Neural cell (in vitro differentiated cells): ENCODE measurements around the gene NDUFV1.

Experiments
- CTCF ChIP-seq: fragments of 450-650 bp; IDR thresholded peaks from 2 replicates; pipeline ENCODE4 v1.5.1; 2014; ENCODE audit warnings: antibody characterized with exemption, mild to moderate bottlenecking, moderate library complexity; ENCODE audit not compliant: poor library complexity, severe bottlenecking
- EP300 ChIP-seq: fragments of 450-650 bp; conservative IDR thresholded peaks from 2 replicates; pipeline ENCODE4 v1.6.1; 2014; ENCODE audit warnings: antibody characterized with exemption, mild to moderate bottlenecking, moderate library complexity; ENCODE audit not compliant: poor library complexity, severe bottlenecking
- EZH2 ChIP-seq: fragments of 200-600, 300-800 bp; shearing (Covaris generic), sonication (generic); IDR thresholded peaks from 2 replicates; pipeline ENCODE4 v1.6.1; 2014; ENCODE audit warnings: antibody characterized with exemption, low read length, borderline replicate concordance, mild to moderate bottlenecking; ENCODE audit not compliant: insufficient read depth, poor library complexity, severe bottlenecking
- MXI1 ChIP-seq: fragments of 450-650 bp; conservative IDR thresholded peaks from 2 replicates; pipeline ENCODE4 v1.6.1; 2014; ENCODE audit warnings: antibody characterized with exemption, mild to moderate bottlenecking; ENCODE audit not compliant: poor library complexity, severe bottlenecking
- POLR2AphosphoS5 ChIP-seq: IDR thresholded peaks from 2 replicates; pipeline ENCODE4 v1.6.1; 2012
- RAD21 ChIP-seq: fragments of 450-650 bp; conservative IDR thresholded peaks from 2 replicates; pipeline ENCODE4 v1.6.1; 2014; ENCODE audit warnings: antibody characterized with exemption, mild to moderate bottlenecking, moderate library complexity
- REST ChIP-seq: IDR thresholded peaks from 2 replicates; pipeline ENCODE4 v1.6.1; 2012; ENCODE audit warnings: borderline replicate concordance
- TAF1 ChIP-seq: IDR thresholded peaks from 2 replicates; pipeline ENCODE4 v1.6.1; 2012; ENCODE audit warnings: low read depth

DNA sequence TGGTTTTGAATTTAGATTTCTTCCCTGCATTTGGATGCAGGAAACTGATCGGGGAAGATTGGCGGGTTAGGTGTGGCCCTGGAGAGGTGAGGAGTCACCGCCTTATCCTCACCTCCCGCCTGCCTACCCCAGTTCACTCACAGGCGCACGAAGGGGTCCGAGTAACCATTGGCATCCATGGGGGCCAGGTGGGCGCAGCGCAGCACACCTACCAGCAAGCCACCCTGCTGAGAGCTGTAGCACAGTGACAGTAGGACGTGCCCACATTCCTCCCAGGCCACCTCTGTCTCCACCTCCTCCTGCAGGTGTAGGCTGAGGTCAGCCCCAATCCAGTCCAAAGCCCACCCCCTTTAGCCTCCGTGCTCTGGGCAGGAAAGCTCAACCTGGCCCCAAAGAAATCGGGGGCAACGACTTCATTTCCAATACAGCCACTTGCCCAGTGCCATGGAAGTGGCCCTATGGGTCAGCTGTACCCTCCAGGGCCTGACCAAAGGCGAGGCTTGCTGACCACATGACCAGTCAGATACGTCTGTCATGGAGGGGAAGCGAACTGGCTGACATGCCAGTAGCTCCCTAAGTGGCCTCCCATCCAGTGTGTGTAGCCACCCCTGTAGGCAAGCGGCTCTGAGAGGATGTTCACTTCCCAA, 6.7 kb downstream of the NDUFV1 start:
- TF ChIP-seq CTCF (no peak), RAD21 (no peak), POLR2AphosphoS5 (no peak), TAF1 (no peak), MXI1 (no peak), EP300 (no peak), EZH2 (no peak), REST (no peak)
